ENCODE data around the gene APBA1. TPM values are rescaled to one million over a fixed set of nuclear protein-coding genes. Genes with fewer than 3 reads are reported as not detected.

Gene APBA1
- total and polyA plus RNA-seq, 9 of the 15 experiments (the other 6 are each of a cell fraction or from before 2014, with no cell fraction given): 0.01 to 0.02 TPM; not detected in 7

- TF ChIP-seq, protein P1, sequence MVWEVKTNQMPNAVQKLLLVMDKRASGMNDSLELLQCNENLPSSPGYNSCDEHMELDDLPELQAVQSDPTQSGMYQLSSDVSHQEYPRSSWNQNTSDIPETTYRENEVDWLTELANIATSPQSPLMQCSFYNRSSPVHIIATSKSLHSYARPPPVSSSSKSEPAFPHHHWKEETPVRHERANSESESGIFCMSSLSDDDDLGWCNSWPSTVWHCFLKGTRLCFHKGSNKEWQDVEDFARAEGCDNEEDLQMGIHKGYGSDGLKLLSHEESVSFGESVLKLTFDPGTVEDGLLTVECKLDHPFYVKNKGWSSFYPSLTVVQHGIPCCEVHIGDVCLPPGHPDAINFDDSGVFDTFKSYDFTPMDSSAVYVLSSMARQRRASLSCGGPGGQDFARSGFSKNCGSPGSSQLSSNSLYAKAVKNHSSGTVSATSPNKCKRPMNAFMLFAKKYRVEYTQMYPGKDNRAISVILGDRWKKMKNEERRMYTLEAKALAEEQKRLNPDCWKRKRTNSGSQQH (CRISPR knock-in tag; IDR thresholded peaks at IDR 0.05): no peak
- TF ChIP-seq ZNF436 (CRISPR knock-in tag; IDR thresholded peaks at IDR 0.05) (no peak), NFE2 (IDR thresholded peaks at IDR 0.05; ENCODE audit: low read depth) (no peak), ZFP30 (CRISPR knock-in tag; IDR thresholded peaks at IDR 0.05; ENCODE audit: borderline replicate concordance) (no peak), FOXM1 (IDR thresholded peaks at IDR 0.05; ENCODE audit: low read depth) (no peak), FOXM1 (CRISPR knock-in tag; IDR thresholded peaks at IDR 0.05; ENCODE audit: low read depth) (no peak), NELFE (IDR thresholded peaks at IDR 0.05; ENCODE audit: insufficient read depth, insufficient read length) (no peak), SRSF3 (IDR thresholded peaks at IDR 0.05; ENCODE audit: insufficient read depth, low read length) (no peak), HES1 (IDR thresholded peaks at IDR 0.05; ENCODE audit: low read depth) (no peak), CBX5 (IDR thresholded peaks at IDR 0.05; ENCODE audit: borderline replicate concordance, low read depth) (no peak), RREB1 (CRISPR knock-in tag; IDR thresholded peaks at IDR 0.05) (no peak), MCM7 (IDR thresholded peaks at IDR 0.05) (no peak)
These were observed 102.3 kb downstream of the APBA1 start (continued) for GRCh38 chr9:69569738-69570451.
